ENCODE measurements around the gene RARB. TPM values are rescaled to one million over a fixed set of nuclear protein-coding genes. Genes with fewer than 3 reads are reported as not detected.

RARB gene
- total and polyA plus RNA-seq, 9 of the 15 experiments (the other 6 are each of a cell fraction or from before 2014, with no cell fraction given) = 0.15 to 1.3 (median 0.27) TPM

- no peak for TF ChIP-seq ZNF318 (IDR thresholded peaks at IDR 0.05; ENCODE audit: borderline replicate concordance in 1 of 2, low read depth in 1 of 2)
- no peak for TF ChIP-seq TRIM24 (IDR thresholded peaks at IDR 0.05)
- no peak for TF ChIP-seq E2F8 (IDR thresholded peaks at IDR 0.05; ENCODE audit: low read depth, partially characterized antibody)
Measured at GRCh38 chr3:25563601-25564000, 135.5 kb downstream of the RARB start (continued).

Data from K562 (cell line).